GM12878 (cell line): ENCODE results near the gene PAPLN. TPM values are rescaled to one million over a fixed set of nuclear protein-coding genes. Genes with fewer than 3 reads are reported as not detected.

Experiments
- ATAC-seq: fragments of 200-7000 bp; cut with Tn5 transposase; 3 replicates; pipeline ENCODE4 v1.9.1; 2020; ENCODE audit warnings: mild to moderate bottlenecking, moderate library complexity
- BruUV-seq: library from RNA; stranded (reverse); fragments of 400-500 nt; replicated peaks from 2 replicates; lab custom pipeline; 2021; lab: Mats Ljungman, UMichigan
- CTCF ChIA-PET: fragments of 300-600 bp; sonication (Branson Sonifier 250); formaldehyde crosslinking; extraction: SDS; loops from one replicate; lab custom pipeline; 2021; ENCODE audit warnings: inconsistent platforms; lab: Yijun Ruan, JAX
- POLR2A ChIA-PET: fragments of 350-600 bp; formaldehyde crosslinking; extraction: SDS; loops from one replicate; lab custom pipeline; 2021; ENCODE audit warnings: inconsistent platforms; lab: Charles Lee
- RAD21 ChIA-PET: fragments of 300-600 bp; sonication (Branson Sonifier 250); formaldehyde crosslinking; loops from one replicate; lab custom pipeline; 2023; ENCODE audit warnings: antibody characterized with exemption; ENCODE audit not compliant: unreplicated experiment; lab: Charles Lee
- SMC1A ChIA-PET: fragments of 300-600 bp; sonication (Branson Sonifier 250); formaldehyde crosslinking; loops from one replicate; lab custom pipeline; 2023; ENCODE audit not compliant: unreplicated experiment, uncharacterized antibody; lab: Charles Lee
- DNase-seq: peaks from one replicate; pipeline ENCODE4 v3.0.0-alpha.2; 2011; ENCODE audit warnings: low read depth, low spot score
- FAIRE-seq: peaks from 3 replicates; lab custom pipeline; 2011; peaks lifted over from hg19 to GRCh38; lab: Jason Lieb, UNC
- H2AFZ ChIP-seq: 2 replicates; pipeline ENCODE4 v1.6.0; 2011; ENCODE audit warnings: low read depth, low read length, control low read depth; ENCODE audit not compliant: control insufficient read depth
- H3K27ac ChIP-seq: 2 replicates; pipeline ENCODE4 v1.5.1; 2011; ENCODE audit warnings: control low read depth; ENCODE audit not compliant: control insufficient read depth, insufficient read depth
- H3K27me3 ChIP-seq, 2 experiments: replicated peaks in 1 of 2; 2 replicates each; pipeline versions ENCODE4 v1.6.0 to v1.6.1; 2011; ENCODE audit warnings: low read length in 1 of 2; ENCODE audit not compliant: control insufficient read depth in 2 of 2, insufficient read depth in 2 of 2
- H3K36me3 ChIP-seq, 2 experiments: 2 replicates each; pipeline ENCODE4 v1.5.1; 2011; ENCODE audit warnings: low read length in 1 of 2; ENCODE audit not compliant: control insufficient read depth in 2 of 2, insufficient read depth in 2 of 2
- H3K4me1 ChIP-seq: 2 replicates; pipeline ENCODE4 v1.6.1; 2011; ENCODE audit warnings: mild to moderate bottlenecking, low read length, moderate library complexity, mixed read lengths; ENCODE audit not compliant: control insufficient read depth, insufficient read depth
- H3K4me2 ChIP-seq: 2 replicates; pipeline ENCODE4 v1.6.0; 2011; ENCODE audit warnings: control low read depth; ENCODE audit not compliant: control insufficient read depth, insufficient read depth
- H3K4me3 ChIP-seq: fragments of 200-600 bp; sonication (generic); 2 replicates; pipeline ENCODE4 v1.5.1; 2016
- H3K79me2 ChIP-seq: 2 replicates; pipeline ENCODE4 v1.6.0; 2011; ENCODE audit warnings: low read length; ENCODE audit not compliant: control insufficient read depth, insufficient read depth
- H3K9ac ChIP-seq: 2 replicates; pipeline ENCODE4 v1.8.0; 2011; ENCODE audit warnings: low read length, control low read depth, mixed read lengths; ENCODE audit not compliant: control insufficient read depth, insufficient read depth
- H3K9me3 ChIP-seq: replicated peaks from 3 replicates; pipeline ENCODE4 v1.5.1; 2011; ENCODE audit warnings: mild to moderate bottlenecking, low read length; ENCODE audit not compliant: control insufficient read depth, insufficient read depth
- H4K20me1 ChIP-seq: 2 replicates; pipeline ENCODE4 v1.6.0; 2011; ENCODE audit not compliant: control insufficient read depth, insufficient read depth
- ASH2L ChIP-seq: fragments of 300-600, 200-600 bp; sonication (generic); IDR thresholded peaks from 2 replicates; pipeline ENCODE4 v1.6.1; 2017; ENCODE audit warnings: low read depth, mild to moderate bottlenecking, borderline replicate concordance
- CREM ChIP-seq: IDR thresholded peaks from 2 replicates; pipeline ENCODE4 v1.6.1; 2014; ENCODE audit warnings: antibody characterized with exemption, low read depth
- CTCF ChIP-seq, 3 experiments: IDR thresholded peaks in 2 of 3; conservative IDR thresholded peaks in 1 of 3; 2 replicates each; pipeline ENCODE4 v1.5.1; 2011; ENCODE audit warnings: low read depth in 3 of 3, low read length in 3 of 3, mild to moderate bottlenecking in 3 of 3, control low read depth in 2 of 3, moderate library complexity in 2 of 3, inconsistent platforms in 1 of 3, mixed read lengths in 1 of 3; ENCODE audit not compliant: control insufficient read depth in 2 of 3, insufficient read depth in 1 of 3; ENCODE audit errors: extremely low read depth in 1 of 3
- JUND ChIP-seq: IDR thresholded peaks from 2 replicates; pipeline ENCODE4 v1.6.1; 2012; ENCODE audit warnings: low read depth, mild to moderate bottlenecking, low read length, improper control_type of control experiment, moderate library complexity
- NFIC ChIP-seq: IDR thresholded peaks from 2 replicates; pipeline ENCODE4 v1.6.1; 2012; ENCODE audit warnings: low read depth, mild to moderate bottlenecking, inconsistent platforms, low read length, moderate library complexity
- NFYB ChIP-seq: IDR thresholded peaks from 2 replicates; pipeline ENCODE4 v1.6.1; 2011; ENCODE audit warnings: low read depth, mild to moderate bottlenecking, low read length, improper control_type of control experiment, moderate library complexity; ENCODE audit not compliant: insufficient read depth
- PAX5 ChIP-seq: IDR thresholded peaks from 2 replicates; pipeline ENCODE4 v1.6.1; 2011; ENCODE audit warnings: low read depth, low read length, borderline replicate concordance
- PBX3 ChIP-seq: IDR thresholded peaks from 2 replicates; pipeline ENCODE4 v1.6.1; 2011; ENCODE audit warnings: mild to moderate bottlenecking, low read depth, low read length, moderate library complexity; ENCODE audit not compliant: insufficient replicate concordance
- RAD51 ChIP-seq: fragments of 450-650 bp; IDR thresholded peaks from 2 replicates; pipeline ENCODE4 v1.6.1; 2016; ENCODE audit warnings: moderate library complexity, mild to moderate bottlenecking, inconsistent platforms
- SMARCA5 ChIP-seq: fragments of 450-650 bp; IDR thresholded peaks from 2 replicates; pipeline ENCODE4 v1.6.1; 2017; ENCODE audit warnings: mild to moderate bottlenecking
- SREBF2 ChIP-seq: IDR thresholded peaks from 2 replicates; pipeline ENCODE4 v1.6.1; 2012; ENCODE audit warnings: mild to moderate bottlenecking, low read length
- STAT3 ChIP-seq: IDR thresholded peaks from 2 replicates; pipeline ENCODE4 v1.6.1; 2011; ENCODE audit warnings: low read depth, low read length, improper control_type of control experiment
- WGBS: methylation state at CpG from one replicate; pipeline ENCODE4 v1.1.6; 2016; ENCODE audit warnings: low lambda C conversion rate; ENCODE audit not compliant: insufficient replicate concordance, insufficient coverage; ENCODE audit errors: missing lambda C conversion rate; 5-methylcytosine and 5-hydroxymethylcytosine counted together
- in situ Hi-C: fragments of 300-500 bp; cut with MboI; formaldehyde crosslinking; loops from 9 replicates; pipeline ENCODE4 v1.14.3; 2018; ENCODE audit warnings: mixed read lengths
- intact Hi-C: fragments of 100-400 bp; cut with micrococcal nuclease; formaldehyde crosslinking; loops from one replicate; pipeline ENCODE4 v1.14.2; 2022; ENCODE audit not compliant: unreplicated experiment
- polyA plus RNA-seq, 11 experiments: library from polyadenylated mRNA; depleted of rRNA in 4 of 11; unstranded in 6 of 11; stranded (reverse) in 5 of 11; fragments of >200 nt; fragmentation: Nextera tagmentation in 4 of 11; fragmentation: Illumina TruSeq in 1 of 11; extraction: Ambion mirVana in 4 of 11; extraction: Trizol in 1 of 11; gene quantifications; 1 replicate in 1 of 11; 2 replicates in 10 of 11; pipeline versions ENCODE4 v1.2.1 to v1.2.3, GENCODE V29; 2011 to 2016; ENCODE audit warnings: inconsistent platforms in 2 of 11, missing spikeins in 2 of 11, low read depth in 1 of 11
- total RNA-seq, 4 experiments: library from RNA; depleted of rRNA in 3 of 4; stranded (reverse); fragments of >200 nt in 3 of 4; fragmentation: Illumina TruSeq in 1 of 4; extraction: Trizol in 1 of 4; gene quantifications; 2 replicates each; pipeline versions ENCODE4 v1.2.1 to v1.2.3, GENCODE V29; 2013 to 2021
- TF ChIP-seq, protein P1 (sequence below): IDR thresholded peaks from 2 replicates; pipeline ENCODE4 v1.6.1; 2011; ENCODE audit warnings: borderline replicate concordance, low read depth, mild to moderate bottlenecking, moderate library complexity, mixed read lengths, low read length; ENCODE audit not compliant: insufficient read depth; ENCODE audit errors: extremely low read length

PAPLN gene
- total and polyA plus RNA-seq, 10 of the 15 experiments (the other 5 are each of a cell fraction or from before 2014, with no cell fraction given): 1.8 to 19.8 (median 7.4) TPM

- H3K79me2 ChIP-seq: no peaks in the 10 kb centered on the region
- no peak overlapping the region for H3K9ac ChIP-seq
- TF ChIP-seq, protein P1, sequence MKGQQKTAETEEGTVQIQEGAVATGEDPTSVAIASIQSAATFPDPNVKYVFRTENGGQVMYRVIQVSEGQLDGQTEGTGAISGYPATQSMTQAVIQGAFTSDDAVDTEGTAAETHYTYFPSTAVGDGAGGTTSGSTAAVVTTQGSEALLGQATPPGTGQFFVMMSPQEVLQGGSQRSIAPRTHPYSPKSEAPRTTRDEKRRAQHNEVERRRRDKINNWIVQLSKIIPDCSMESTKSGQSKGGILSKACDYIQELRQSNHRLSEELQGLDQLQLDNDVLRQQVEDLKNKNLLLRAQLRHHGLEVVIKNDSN: no peak
- no peak for TF ChIP-seq PAX5
- ATAC-seq (no peak), DNase-seq (no peak), FAIRE-seq (no peak)
- ChIA-PET SMC1A (no interaction called here), CTCF (no interaction called here), RAD21 (no interaction called here), POLR2A (no interaction called here)
- H2AFZ ChIP-seq: no peak overlapping the region
- WGBS: 67% methylated on average over 12 of the region's 12 CpGs
- H3K27ac ChIP-seq: no peak overlapping the region
- no TSS peak for BruUV-seq
- no peaks in the 10 kb centered on the region for H3K9me3 ChIP-seq
- H3K4me3 ChIP-seq: no peak overlapping the region
- no peaks in the 10 kb centered on the region; a peak in 1 of 4 replicates for H3K36me3 ChIP-seq
- no peaks in the 10 kb centered on the region for H3K27me3 ChIP-seq
- H4K20me1 ChIP-seq: no peaks in the 10 kb centered on the region
- H3K4me1 ChIP-seq: peaks cover 5% of the 10 kb centered on the region; the same call in 1 of the 2 replicates
- intact Hi-C loops: no loop called here
- in situ Hi-C loops: no loop called here
- no peak overlapping the region for H3K4me2 ChIP-seq
These were observed 16.4 kb downstream of the PAPLN start for GRCh38 chr14:73253721-73254120.

- H3K9me3 ChIP-seq: no peaks in the 10 kb centered on the region
- ChIA-PET SMC1A (no interaction called here), RAD21 (no interaction called here), POLR2A (no interaction called here), CTCF (no interaction called here)
- BruUV-seq: TSS peak; percentile 31
- FAIRE-seq: no peak
- H3K27me3 ChIP-seq: no peaks in the 10 kb centered on the region
- H3K9ac ChIP-seq: no peak overlapping the region
- in situ Hi-C loops: no loop called here
- H3K79me2 ChIP-seq: no peaks in the 10 kb centered on the region
- no peaks in the 10 kb centered on the region for H4K20me1 ChIP-seq
- no peak overlapping the region for H3K4me3 ChIP-seq
- no peak overlapping the region for H3K4me2 ChIP-seq
- ATAC-seq: no peak
- intact Hi-C loops: no loop called here
- no peak for DNase-seq
- no peak overlapping the region for H2AFZ ChIP-seq
- no peaks in the 10 kb centered on the region; a peak in 1 of 4 replicates for H3K36me3 ChIP-seq
- 91% methylated on average over 28 of the region's 28 CpGs for WGBS
- H3K27ac ChIP-seq: no peak overlapping the region
- H3K4me1 ChIP-seq: no peaks in the 10 kb centered on the region; the same call in 1 of the 2 replicates
- TF ChIP-seq STAT3: no peak
- no peak for TF ChIP-seq CREM
- no peak for TF ChIP-seq SREBF2
- TF ChIP-seq RAD51: no peak
- no peak for TF ChIP-seq ASH2L
- TF ChIP-seq NFYB: no peak
- TF ChIP-seq SMARCA5: no peak
- no peak for TF ChIP-seq CTCF (IDR thresholded peaks at IDR 0.05 in 2 of 3, conservative IDR thresholded peaks at IDR 0.05 in 1 of 3; ENCODE audit: control insufficient read depth in 2 of 3, extremely low read depth in 1 of 3, insufficient read depth in 1 of 3, low read depth in 3 of 3, low read length in 3 of 3)
- no peak for TF ChIP-seq NFIC
- no peak for TF ChIP-seq JUND
- TF ChIP-seq PBX3: no peak
These were observed 17.1 kb downstream of the PAPLN start for GRCh38 chr14:73254247-73255004.
